ENCODE data around the gene RMND1. TPM values are rescaled to one million over a fixed set of nuclear protein-coding genes. Genes with fewer than 3 reads are reported as not detected.

Gene RMND1
- total and polyA plus RNA-seq, 2 of the 13 experiments (the other 11 are each of a cell fraction or from before 2014, with no cell fraction given): 34.0 to 72.5 TPM

- TF ChIP-seq PRDM4 (CRISPR knock-in tag; IDR thresholded peaks at IDR 0.05; ENCODE audit: borderline replicate concordance): no peak
- TF ChIP-seq ZSCAN22 (CRISPR knock-in tag; IDR thresholded peaks at IDR 0.05): no peak
- no peak for TF ChIP-seq IKZF4 (CRISPR knock-in tag; IDR thresholded peaks at IDR 0.05; ENCODE audit: borderline replicate concordance, low read depth, not compliant biosample characterization)
- 0 out of 2 replicates have a peak, but pooled peaks have one; percentile 25 for TF ChIP-seq ZBTB25 (CRISPR knock-in tag; IDR thresholded peaks at IDR 0.05)
- TF ChIP-seq ZSCAN30 (CRISPR knock-in tag; IDR thresholded peaks at IDR 0.05): no peak
- TF ChIP-seq ZBTB37 (CRISPR knock-in tag; IDR thresholded peaks at IDR 0.05): no peak
- TF ChIP-seq CEBPB (IDR thresholded peaks at IDR 0.05; ENCODE audit: borderline replicate concordance, low read depth, low read length): peak; percentile 65; the same call in 1 of the 2 replicates
- no peak for TF ChIP-seq TFDP2 (CRISPR knock-in tag; IDR thresholded peaks at IDR 0.05)
- TF ChIP-seq SIX4 (CRISPR knock-in tag; IDR thresholded peaks at IDR 0.05): no peak
- peak; percentile 91 for TF ChIP-seq HNF1B (CRISPR knock-in tag; IDR thresholded peaks at IDR 0.05)
- TF ChIP-seq MTF2 (CRISPR knock-in tag; IDR thresholded peaks at IDR 0.05; ENCODE audit: borderline replicate concordance): no peak
- no peak for TF ChIP-seq ZNF841 (CRISPR knock-in tag; IDR thresholded peaks at IDR 0.05; ENCODE audit: borderline replicate concordance)
- no peak for TF ChIP-seq ZNF749 (CRISPR knock-in tag; IDR thresholded peaks at IDR 0.05; ENCODE audit: borderline replicate concordance)
- no peak for TF ChIP-seq ZNF616 (CRISPR knock-in tag; IDR thresholded peaks at IDR 0.05; ENCODE audit: low read depth)
- no peak; the same call in 1 of the 2 replicates for TF ChIP-seq DRAP1 (CRISPR knock-in tag; IDR thresholded peaks at IDR 0.05)
- TF ChIP-seq E2F5 (CRISPR knock-in tag; conservative IDR thresholded peaks at IDR 0.05): no peak
- TF ChIP-seq GLI4 (CRISPR knock-in tag; IDR thresholded peaks at IDR 0.05; ENCODE audit: borderline replicate concordance): no peak
- TF ChIP-seq ZNF891 (CRISPR knock-in tag; IDR thresholded peaks at IDR 0.05): no peak
- TF ChIP-seq MBD4 (IDR thresholded peaks at IDR 0.05; ENCODE audit: borderline replicate concordance, low read length): no peak
Observed at GRCh38 chr6:151441390-151442166, 10.3 kb downstream of the RMND1 start (continued).

Data from HepG2 (cell line).